Activated CD8-positive, alpha-beta T cell treated with anti-CD3 and anti-CD28 coated beads, Interleukin-2, amount 10 ng/mL, durations not matched to agents 7 days and 5 days (primary cell): ENCODE results near the gene EOGT. TPM values are rescaled to one million over a fixed set of nuclear protein-coding genes. Genes with fewer than 3 reads are reported as not detected.

Experiments
- ATAC-seq: fragments of 150-1000 bp; cut with Tn5 transposase; one replicate; pipeline ENCODE4 v1.10.0; 2021; ENCODE audit warnings: moderate library complexity
- CTCF ChIA-PET: fragments of 350-600 bp; sonication (Branson Sonifier 250); formaldehyde crosslinking; loops from one replicate; lab custom pipeline; 2021; ENCODE audit warnings: antibody characterized with exemption; lab: Charles Lee
- POLR2A ChIA-PET: fragments of 350-600 bp; sonication (Branson Sonifier 250); formaldehyde crosslinking; loops from one replicate; lab custom pipeline; 2021; ENCODE audit warnings: antibody characterized with exemption; lab: Charles Lee
- DNase-seq: peaks from one replicate; pipeline ENCODE4 v3.0.0-alpha.2; 2020
- H3K27ac Mint-ChIP-seq: one replicate; pipeline ENCODE4 v1.8.0; 2021; ENCODE audit warnings: mild to moderate bottlenecking, mixed read lengths
- H3K27me3 Mint-ChIP-seq: one replicate; pipeline ENCODE4 v1.8.0; 2021; ENCODE audit warnings: low read depth, mixed read lengths
- H3K36me3 Mint-ChIP-seq: one replicate; pipeline ENCODE4 v1.8.0; 2021; ENCODE audit warnings: low read depth, mixed read lengths
- H3K4me1 Mint-ChIP-seq: one replicate; pipeline ENCODE4 v1.8.0; 2021; ENCODE audit warnings: low read depth, mixed read lengths
- H3K4me3 Mint-ChIP-seq: one replicate; pipeline ENCODE4 v1.8.0; 2021; ENCODE audit warnings: mild to moderate bottlenecking, mixed read lengths
- H3K9me3 Mint-ChIP-seq: one replicate; pipeline ENCODE4 v1.8.0; 2022; ENCODE audit warnings: mixed read lengths; ENCODE audit not compliant: insufficient read depth
- total RNA-seq, 2 experiments: library from RNA; stranded (reverse); gene quantifications; one replicate each; pipeline ENCODE4 v1.2.3, GENCODE V29; 2021

Gene EOGT
- 10 to 100 TPM in 1 of 2 experiments, 1 to 10 TPM in 1; 9.4 to 13.6 TPM for total RNA-seq

DNA sequence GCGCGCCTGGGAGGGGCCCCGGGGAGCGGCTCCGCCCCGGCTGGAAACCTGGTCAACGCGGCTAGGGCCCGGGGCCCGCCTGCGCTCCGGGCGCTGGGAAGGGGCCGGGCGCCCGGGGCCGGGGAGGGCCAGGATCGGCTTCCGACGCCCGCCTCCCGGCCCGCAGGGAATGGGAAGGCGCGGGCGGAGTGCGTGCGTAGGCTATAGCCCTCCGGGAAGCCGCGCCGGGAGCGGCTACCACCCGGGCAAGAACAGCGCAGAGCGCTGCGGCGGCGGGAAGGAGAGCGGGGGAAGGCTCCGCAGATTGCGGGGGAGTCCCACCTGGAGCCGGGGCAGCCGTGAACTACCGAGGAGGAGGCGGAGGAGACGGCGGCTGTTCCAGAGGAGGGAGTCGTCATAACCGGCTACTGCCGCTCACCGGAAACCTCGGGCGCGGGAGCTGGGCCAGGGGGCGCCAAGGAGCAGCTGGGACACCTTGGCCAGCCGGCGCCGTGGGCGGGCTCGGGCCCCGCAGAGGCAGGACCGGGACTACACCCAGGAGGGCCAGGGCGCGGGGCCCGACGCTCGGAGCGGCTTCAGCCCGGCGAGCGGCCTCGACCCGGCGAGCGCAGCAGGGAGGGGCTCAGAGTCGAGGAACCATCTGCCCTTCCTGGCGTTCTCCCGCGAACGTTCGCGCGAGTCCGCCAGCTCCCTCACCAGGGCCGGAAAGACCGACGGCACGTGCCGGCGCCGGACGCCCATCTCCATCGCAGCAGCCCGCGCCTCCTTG is at the start of gene EOGT:
Gene EOGT (minus strand): TSS at position 432 of the 769 bp plus-strand sequence. CDS start 3,838 bp downstream, outside the sequence.
- peaks cover 23% of the 10 kb centered on the region for H3K4me1 Mint-ChIP-seq
- ATAC-seq = peak; percentile 91
- peak within 1 kb of the TSS; percentile 79 for H3K4me3 Mint-ChIP-seq
- ChIA-PET CTCF (interaction anchor here (1.0 to 1.8 kb wide), 6 partner anchors 13 to 106 kb away, joined by 3 to 5 read pairs (median 4); partner anchors contain the start of gene ARL6IP5), POLR2A (interaction anchor here (0.6 to 0.9 kb wide), 3 partner anchors 81 to 189 kb away, joined by 3 to 4 read pairs (median 3); no protein-coding TSS in a partner anchor)
- no peaks in the 10 kb centered on the region for H3K27me3 Mint-ChIP-seq
- peak within 1 kb of the TSS; percentile 84 for H3K27ac Mint-ChIP-seq
- DNase-seq = peak; percentile 83
- H3K36me3 Mint-ChIP-seq = peaks cover 36% of the 10 kb centered on the region
- H3K9me3 Mint-ChIP-seq = peaks cover 5% of the 10 kb centered on the region

DNA sequence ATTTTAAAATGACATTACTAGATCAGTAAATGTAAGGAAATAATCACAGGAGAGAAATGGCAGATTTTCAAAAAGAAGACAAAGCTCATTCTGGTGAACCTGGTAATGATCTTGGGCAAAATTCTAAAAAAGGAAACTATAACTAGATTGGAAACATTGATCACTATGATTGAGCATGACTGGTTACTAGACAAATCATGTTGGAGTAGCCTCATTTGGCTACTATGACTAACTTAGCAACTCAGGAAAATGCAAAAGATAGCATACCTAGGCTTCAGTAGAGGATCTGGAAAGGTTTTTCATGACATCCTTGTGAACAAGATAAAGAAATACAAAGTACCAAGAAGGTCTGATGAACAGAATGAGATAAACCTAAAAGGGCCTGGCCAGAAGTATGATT is 46.2 kb upstream of the EOGT start:
- Mint-ChIP-seq H3K4me3 (no peak overlapping the region), H3K27me3 (no peaks in the 10 kb centered on the region), H3K27ac (peak overlapping the region; percentile 90), H3K4me1 (peaks cover 59% of the 10 kb centered on the region), H3K9me3 (peaks cover 4% of the 10 kb centered on the region), H3K36me3 (peaks cover 78% of the 10 kb centered on the region)
- ChIA-PET CTCF (interaction anchor here (0.7 to 2.8 kb wide), 2 partner anchors 32 to 247 kb away, joined by 3 to 9 read pairs; no protein-coding TSS in a partner anchor), POLR2A (interaction anchor here (3.8 kb wide), 1 partner anchor 23 kb away, joined by 50 read pairs; the partner anchor contains the start of genes ARL6IP5 and UBA3)
- ATAC-seq = no peak
- DNase-seq = no peak

GRCh38 chr3:69058947-69059224 is 45.4 kb upstream of the EOGT start:
- H3K36me3 Mint-ChIP-seq = peaks cover 72% of the 10 kb centered on the region
- ATAC-seq (peak; percentile 18), DNase-seq (no peak)
- H3K9me3 Mint-ChIP-seq = peaks cover 4% of the 10 kb centered on the region
- peak overlapping the region; percentile 41 for H3K4me3 Mint-ChIP-seq
- POLR2A ChIA-PET = interaction anchor here (0.9 to 3.8 kb wide), 4 partner anchors 14 to 35 kb away, joined by 3 to 50 read pairs (median 6); partner anchors contain the start of genes ARL6IP5 and UBA3
- peak overlapping the region; percentile 90 for H3K27ac Mint-ChIP-seq
- peaks cover 50% of the 10 kb centered on the region for H3K4me1 Mint-ChIP-seq
- H3K27me3 Mint-ChIP-seq = no peaks in the 10 kb centered on the region
- CTCF ChIA-PET = interaction anchor here (0.9 to 2.8 kb wide), 3 partner anchors 25 to 33 kb away, joined by 4 to 9 read pairs (median 4); no protein-coding TSS in a partner anchor

DNA sequence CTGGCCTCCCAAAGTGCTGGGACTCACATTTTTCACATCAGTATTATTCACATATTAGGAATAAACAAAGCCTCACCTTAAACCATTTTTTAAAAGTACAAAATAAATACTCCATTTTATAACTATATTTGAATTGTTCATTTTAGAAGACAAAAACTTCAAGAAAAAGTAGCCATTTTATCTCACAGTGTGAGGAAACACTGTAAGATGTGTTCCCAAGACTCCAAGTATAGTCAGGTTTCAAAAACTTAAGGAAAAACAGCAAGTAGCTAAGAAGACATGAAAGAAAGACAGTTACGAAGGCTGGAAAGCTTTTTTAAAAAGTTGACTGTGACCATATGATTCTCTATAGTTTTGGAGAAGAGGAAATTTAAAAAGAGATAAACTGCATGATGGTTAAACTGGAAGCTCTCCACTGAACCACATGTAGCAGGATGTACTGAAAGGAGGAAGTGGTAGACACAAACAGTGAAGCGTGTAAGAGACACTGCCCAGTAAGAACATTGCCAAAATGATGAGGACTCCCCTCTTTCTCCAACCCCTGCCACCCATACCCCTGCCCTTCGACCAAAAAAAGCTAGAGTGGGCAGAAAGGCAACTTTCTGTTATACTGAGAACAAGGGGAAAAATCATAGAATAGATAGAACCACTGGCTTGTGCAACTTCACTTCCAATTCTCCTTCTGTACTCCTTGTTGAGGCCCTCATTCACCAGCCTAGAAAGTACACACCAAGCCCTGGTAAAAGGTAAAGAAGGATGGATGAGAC is 44.9 kb upstream of the EOGT start:
- Mint-ChIP-seq H3K27me3 (no peaks in the 10 kb centered on the region), H3K36me3 (peaks cover 71% of the 10 kb centered on the region), H3K4me1 (peaks cover 47% of the 10 kb centered on the region), H3K27ac (peak overlapping the region; percentile 90), H3K4me3 (peak overlapping the region; percentile 41), H3K9me3 (peaks cover 4% of the 10 kb centered on the region)
- peak; percentile 49 for DNase-seq
- ChIA-PET CTCF (interaction anchor here (0.9 to 2.8 kb wide), 3 partner anchors 26 to 34 kb away, joined by 4 to 9 read pairs (median 4); no protein-coding TSS in a partner anchor), POLR2A (interaction anchor here (0.9 to 3.8 kb wide), 4 partner anchors 14 to 35 kb away, joined by 3 to 50 read pairs (median 6); partner anchors contain the start of genes ARL6IP5 and UBA3)
- ATAC-seq = peak; percentile 99

DNA sequence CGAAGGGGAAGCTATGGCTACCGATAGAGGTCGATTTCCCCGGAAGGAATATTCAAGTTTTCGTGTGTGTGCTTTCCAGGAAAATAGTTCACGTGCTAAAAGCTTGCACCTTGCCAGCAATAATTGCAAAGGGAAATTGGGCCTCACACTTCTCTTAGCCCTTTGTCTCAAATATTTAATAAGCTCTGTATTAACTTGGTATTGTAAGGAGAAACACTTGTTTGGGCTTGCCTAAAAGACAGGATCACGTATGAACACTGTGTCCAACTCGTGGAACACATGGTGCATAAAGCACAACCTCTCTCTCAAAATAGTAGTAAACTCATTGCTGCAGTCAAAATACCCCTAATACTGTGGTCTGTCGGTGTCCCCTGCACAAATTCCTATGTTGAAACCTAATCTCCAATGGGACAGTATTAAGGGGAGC is 39.0 kb upstream of the EOGT start:
- CTCF ChIA-PET = interaction anchor here (0.8 to 4.0 kb wide), 9 partner anchors 9 to 109 kb away, joined by 3 to 23 read pairs (median 6); no protein-coding TSS in a partner anchor
- H3K27ac Mint-ChIP-seq = peak overlapping the region; percentile 91
- ATAC-seq = peak; percentile 32
- POLR2A ChIA-PET = interaction anchor here (0.8 to 4.4 kb wide), 12 partner anchors 9 to 50 kb away, joined by 3 to 83 read pairs (median 5); partner anchors contain the start of genes ARL6IP5 and UBA3
- H3K27me3 Mint-ChIP-seq = no peaks in the 10 kb centered on the region
- DNase-seq = no peak
- no peaks in the 10 kb centered on the region for H3K9me3 Mint-ChIP-seq
- peaks cover 53% of the 10 kb centered on the region for H3K4me1 Mint-ChIP-seq
- peak overlapping the region; percentile 90 for H3K4me3 Mint-ChIP-seq
- peaks cover 53% of the 10 kb centered on the region for H3K36me3 Mint-ChIP-seq

DNA sequence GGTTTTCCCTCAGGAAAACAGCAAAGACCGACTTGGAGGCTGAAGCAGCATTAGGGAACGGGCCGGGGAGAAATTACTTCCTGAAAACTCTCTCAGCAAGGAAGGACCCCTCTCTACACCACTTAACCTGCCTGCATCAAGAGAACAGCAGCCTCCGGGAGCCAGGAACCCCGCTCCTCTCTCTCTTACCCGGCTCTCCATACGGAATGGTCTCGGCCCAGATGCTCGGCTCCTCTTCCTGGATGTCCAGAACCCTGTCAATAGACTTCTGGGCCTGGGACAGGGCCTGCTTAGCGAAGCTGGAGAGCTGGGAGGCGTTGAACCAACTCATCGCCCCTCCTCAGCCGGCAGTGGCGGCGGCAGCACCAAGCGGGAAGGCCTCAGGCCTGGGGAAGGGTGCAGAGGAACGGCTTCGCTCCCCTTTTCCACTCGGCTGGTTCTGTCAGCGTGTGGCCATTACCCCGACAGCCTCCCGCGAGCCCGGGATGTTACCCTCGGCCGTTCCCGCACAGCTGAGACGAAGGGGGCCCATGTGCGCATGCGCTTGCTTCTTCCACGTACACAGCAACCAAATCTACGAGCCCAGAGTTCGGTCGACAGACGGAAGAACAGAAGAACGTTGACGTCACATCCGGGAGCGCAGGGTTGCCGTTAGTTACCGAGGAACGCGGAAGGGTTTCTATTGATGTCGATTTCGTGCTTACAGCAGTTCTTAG is 38.4 kb upstream of the EOGT start, which contains the start of gene TMF1:
Gene TMF1 (minus strand): TSS at position 578 of the 716 bp plus-strand sequence. CDS start 247 bp downstream, at position 331.
- DNase-seq (peak; percentile 99), ATAC-seq (peak; percentile 92)
- CTCF ChIA-PET = interaction anchor here (0.8 to 4.0 kb wide), 8 partner anchors 8 to 50 kb away, joined by 3 to 23 read pairs (median 6); partner anchors contain the start of gene ARL6IP5
- peaks cover 51% of the 10 kb centered on the region for H3K4me1 Mint-ChIP-seq
- POLR2A ChIA-PET = interaction anchor here (0.8 to 4.4 kb wide), 12 partner anchors 10 to 50 kb away, joined by 3 to 83 read pairs (median 5); partner anchors contain the start of genes ARL6IP5 and UBA3
- H3K27me3 Mint-ChIP-seq = no peaks in the 10 kb centered on the region
- H3K36me3 Mint-ChIP-seq = peaks cover 51% of the 10 kb centered on the region
- peak within 1 kb of the TSS; percentile 91 for H3K27ac Mint-ChIP-seq
- H3K9me3 Mint-ChIP-seq = no peaks in the 10 kb centered on the region
- H3K4me3 Mint-ChIP-seq = peak within 1 kb of the TSS; percentile 90

- peaks cover 54% of the 10 kb centered on the region for H3K36me3 Mint-ChIP-seq
- H3K4me1 Mint-ChIP-seq = peaks cover 52% of the 10 kb centered on the region
Observed at GRCh38 chr3:69048990-69049389, 35.5 kb upstream of the EOGT start.

DNA sequence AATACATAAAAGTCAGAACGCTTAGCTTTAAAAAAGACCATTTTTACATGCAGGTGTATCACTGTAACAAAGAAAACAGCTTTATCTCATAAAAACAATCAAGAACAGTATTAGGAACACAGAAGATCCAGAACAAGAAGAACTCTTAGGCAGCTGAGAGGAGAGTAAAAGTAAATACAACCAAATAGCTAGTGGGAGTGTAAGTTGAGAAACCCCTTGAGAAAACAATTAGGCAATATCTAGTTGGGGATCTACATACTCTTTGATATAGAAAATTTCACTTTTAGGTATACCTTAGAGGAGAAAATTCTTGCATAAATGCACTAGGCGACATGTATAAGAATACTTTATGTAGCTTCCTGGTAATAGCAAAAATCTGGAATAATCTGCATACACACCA is 31.1 kb upstream of the EOGT start:
- ChIA-PET POLR2A (no interaction called here), CTCF (interaction anchor here (0.8 to 1.9 kb wide), 4 partner anchors 8 to 77 kb away, joined by 3 to 5 read pairs (median 4); partner anchors contain the start of genes EOGT and TMF1)
- ATAC-seq (no peak), DNase-seq (no peak)
- Mint-ChIP-seq H3K4me1 (peaks cover 28% of the 10 kb centered on the region), H3K36me3 (peaks cover 48% of the 10 kb centered on the region), H3K27me3 (no peaks in the 10 kb centered on the region), H3K4me3 (no peak overlapping the region), H3K9me3 (no peaks in the 10 kb centered on the region), H3K27ac (no peak overlapping the region)

More at GRCh38 chr3:69048990-69049389, 35.5 kb upstream of the EOGT start:
- Mint-ChIP-seq H3K27ac (no peak overlapping the region), H3K27me3 (no peaks in the 10 kb centered on the region), H3K9me3 (no peaks in the 10 kb centered on the region), H3K4me3 (peak overlapping the region; percentile 90)
- ATAC-seq = no peak
- DNase-seq = no peak
- ChIA-PET CTCF (no interaction called here), POLR2A (interaction anchor here (1.3 to 1.6 kb wide), 2 partner anchors 31 to 41 kb away, joined by 3 read pairs; partner anchors contain the start of gene UBA3)

DNA sequence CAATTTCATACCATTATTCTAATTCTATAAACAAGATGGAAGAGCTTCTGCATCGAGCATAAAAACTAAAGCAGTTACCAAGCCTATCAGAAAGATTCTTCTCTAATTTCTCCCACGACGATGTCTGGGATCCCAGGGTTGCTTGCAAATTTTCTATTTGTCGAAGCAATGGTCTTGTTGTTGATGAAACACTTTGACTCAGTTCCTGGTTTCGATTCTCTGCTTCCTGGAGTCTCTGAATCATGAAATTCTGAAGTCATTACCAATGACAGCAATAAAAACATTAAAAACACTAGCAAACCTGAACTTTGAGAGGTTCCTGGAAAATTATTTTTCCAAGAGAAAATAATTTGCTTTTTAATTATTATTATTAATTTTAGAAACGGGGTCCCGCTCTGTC is 20.0 kb upstream of the EOGT start:
- Mint-ChIP-seq H3K4me1 (peaks cover 2% of the 10 kb centered on the region), H3K27ac (no peak overlapping the region), H3K9me3 (no peaks in the 10 kb centered on the region), H3K27me3 (no peaks in the 10 kb centered on the region), H3K36me3 (peaks cover 64% of the 10 kb centered on the region), H3K4me3 (no peak overlapping the region)
- DNase-seq (no peak), ATAC-seq (no peak)
- POLR2A ChIA-PET = no interaction called here
- CTCF ChIA-PET = interaction anchor here (1.0 to 1.1 kb wide), 2 partner anchors 11 to 13 kb away, joined by 3 read pairs; no protein-coding TSS in a partner anchor

DNA sequence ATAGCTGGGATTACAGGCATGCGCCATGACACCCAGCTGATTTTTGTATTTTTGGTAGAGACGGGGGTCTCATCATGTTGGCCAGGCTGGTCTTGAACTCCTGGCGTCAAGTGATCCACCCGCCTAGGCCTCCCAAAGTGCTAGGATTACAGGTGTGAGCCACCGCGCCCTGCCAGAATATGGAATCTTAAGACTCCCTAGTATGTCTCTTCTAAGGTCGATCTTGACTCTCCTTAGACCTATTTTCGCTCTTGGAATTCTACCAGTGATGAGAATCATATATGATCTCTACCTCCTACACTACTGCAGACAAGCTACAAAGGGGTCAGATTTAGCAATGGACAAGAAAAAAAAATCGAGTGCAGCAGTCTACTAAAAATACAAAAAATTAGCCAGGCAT is 19.3 kb upstream of the EOGT start:
- no peaks in the 10 kb centered on the region for H3K27me3 Mint-ChIP-seq
- H3K4me1 Mint-ChIP-seq = peaks cover 2% of the 10 kb centered on the region
- H3K27ac Mint-ChIP-seq = no peak overlapping the region
- ChIA-PET POLR2A (no interaction called here), CTCF (interaction anchor here (1.0 to 1.1 kb wide), 2 partner anchors 12 kb away, joined by 3 read pairs; no protein-coding TSS in a partner anchor)
- DNase-seq (no peak), ATAC-seq (no peak)
- H3K9me3 Mint-ChIP-seq = no peaks in the 10 kb centered on the region
- peaks cover 64% of the 10 kb centered on the region for H3K36me3 Mint-ChIP-seq
- no peak overlapping the region for H3K4me3 Mint-ChIP-seq
